HG02642 (cell line): ENCODE data around the gene MYOM3.

ENCODE experiments used
- ATAC-seq: cut with Tn5 transposase; IDR thresholded peaks from one replicate; pipeline ENCODE4 v1.9.1; 2021; ENCODE audit warnings: mild to moderate bottlenecking; ENCODE audit not compliant: unreplicated experiment, poor library complexity

The MYOM3 gene

DNA sequence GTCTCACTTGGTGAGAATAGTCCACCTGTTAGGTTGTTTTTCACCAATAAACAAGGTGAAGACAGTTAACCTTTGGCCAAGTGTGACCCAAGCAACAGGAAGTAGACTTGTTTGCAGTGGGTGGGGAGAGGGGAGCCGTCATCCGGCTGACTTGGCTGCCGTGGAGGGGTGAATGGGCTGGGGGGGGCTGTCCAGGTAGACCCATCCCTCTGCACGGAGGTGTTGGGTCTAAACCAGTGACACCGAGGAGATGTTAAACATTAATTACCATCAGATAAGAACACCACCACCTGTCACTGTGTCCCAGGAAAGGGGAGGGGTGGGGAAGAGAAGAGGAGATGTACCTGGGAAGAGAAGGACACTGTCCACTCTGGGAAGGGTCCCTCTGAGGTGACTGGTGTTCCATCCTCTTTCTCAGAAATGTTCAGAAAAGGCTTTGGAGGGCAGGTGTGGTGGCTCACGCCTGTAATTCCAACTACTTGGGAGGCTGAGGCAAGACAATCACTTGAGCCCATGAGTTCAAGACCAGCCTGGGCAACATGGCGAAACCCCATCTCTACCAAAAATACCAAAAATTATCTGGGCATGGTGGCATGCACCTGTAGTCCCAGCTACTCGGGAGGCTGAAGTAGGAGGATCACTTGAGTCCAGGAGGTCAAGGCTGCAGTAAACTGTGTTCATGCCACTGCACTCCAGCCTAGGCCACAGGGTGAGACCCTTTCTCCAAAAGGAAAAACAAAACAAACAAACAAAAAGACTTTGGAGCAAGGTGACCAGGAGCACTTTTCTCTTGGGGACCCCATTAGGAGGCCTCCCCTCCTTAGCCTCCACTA is 6.7 kb upstream of the MYOM3 start:
- ATAC-seq, result no peak

DNA sequence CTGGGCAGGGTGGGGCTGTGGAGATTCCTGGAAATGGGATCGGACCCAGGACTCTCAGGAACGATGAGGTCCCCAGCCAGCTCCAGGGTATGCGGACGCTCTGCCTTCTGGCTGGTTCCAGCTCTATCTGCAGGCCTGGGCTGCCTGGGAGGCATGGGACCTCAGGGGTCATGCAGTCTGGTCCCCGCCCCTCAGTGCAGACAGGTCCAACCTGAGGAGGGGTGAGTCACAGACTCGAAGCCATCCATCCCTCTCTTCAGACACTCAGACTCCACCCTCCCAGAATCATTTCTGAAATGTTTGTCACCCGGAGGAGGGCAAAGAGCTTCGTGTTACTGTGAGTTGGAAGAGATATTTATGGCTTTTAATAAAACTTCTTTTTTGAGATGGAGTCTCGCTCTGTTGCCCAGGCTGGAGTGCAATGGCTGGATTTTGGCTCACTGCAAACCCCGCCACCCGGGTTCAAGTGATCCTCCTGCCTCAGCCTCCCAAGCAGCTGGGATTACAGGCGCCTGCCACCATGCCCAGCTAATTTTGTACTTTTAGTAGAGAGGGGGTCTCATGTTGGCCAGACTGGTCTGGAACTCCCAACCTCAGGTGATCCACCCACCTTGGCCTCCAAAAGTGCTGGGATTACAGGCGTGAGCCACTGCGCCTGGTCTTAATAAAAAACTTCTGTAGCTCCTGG is 5.9 kb upstream of the MYOM3 start:
- no peak for ATAC-seq

DNA sequence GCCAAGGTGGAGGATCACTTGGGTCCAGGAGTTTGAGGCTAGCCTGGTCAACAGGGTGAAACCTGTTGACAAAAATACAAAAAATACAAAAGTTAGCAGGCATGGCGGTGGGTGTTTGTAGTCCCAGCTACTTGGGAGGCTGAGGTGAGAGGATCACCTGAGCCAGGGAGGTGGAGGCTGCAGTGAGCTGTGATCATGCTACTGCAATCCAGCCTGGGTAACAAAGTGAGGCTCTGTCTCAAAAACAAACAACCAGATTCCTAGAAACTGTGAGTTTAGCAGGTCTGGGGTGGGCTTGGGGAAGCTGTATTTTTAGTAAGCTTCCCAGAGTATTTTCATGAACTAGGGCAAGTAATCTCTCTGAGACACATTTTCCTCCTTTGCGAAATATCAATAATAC is 5.2 kb upstream of the MYOM3 start:
- no peak for ATAC-seq

DNA sequence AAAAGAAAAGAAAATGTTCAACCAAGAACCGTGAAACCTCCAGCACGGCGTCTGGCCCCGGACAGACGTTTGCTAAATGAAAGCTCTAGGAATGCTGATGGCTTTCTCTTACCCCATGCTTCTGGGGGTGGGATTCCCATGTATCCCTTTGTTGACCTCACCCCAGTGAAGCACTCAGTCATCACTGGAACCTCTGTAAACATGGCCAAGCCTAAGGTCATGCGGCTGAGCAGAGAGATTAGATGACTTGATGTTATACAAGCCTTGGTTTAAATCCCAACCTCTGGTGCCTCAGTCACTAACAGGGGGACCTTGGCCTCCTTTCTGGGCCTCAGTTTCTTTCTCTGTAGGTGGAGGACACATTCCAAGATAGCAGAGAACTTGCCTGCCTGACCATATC is 2.8 kb upstream of the MYOM3 start:
- no peak for ATAC-seq

DNA sequence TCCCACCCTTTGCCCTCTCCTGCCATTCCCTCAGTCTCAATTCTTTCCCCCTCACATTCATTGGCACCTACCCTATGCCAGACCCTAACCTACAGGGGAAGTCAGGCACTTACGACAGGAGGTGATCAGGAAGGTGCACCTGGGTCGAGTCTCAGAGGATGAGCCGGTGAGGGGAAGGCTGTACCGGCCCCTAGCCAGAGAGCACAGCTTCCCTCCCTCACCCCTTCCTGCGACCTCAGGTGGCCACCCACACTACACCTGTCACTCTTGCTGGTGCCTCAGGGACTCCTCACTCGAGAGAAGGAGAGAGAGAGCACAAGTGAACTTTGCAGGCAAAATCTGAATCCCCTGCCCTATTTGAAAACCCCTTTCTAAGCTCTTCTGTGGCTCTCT is 1.7 kb upstream of the MYOM3 start:
- ATAC-seq, result no peak

DNA sequence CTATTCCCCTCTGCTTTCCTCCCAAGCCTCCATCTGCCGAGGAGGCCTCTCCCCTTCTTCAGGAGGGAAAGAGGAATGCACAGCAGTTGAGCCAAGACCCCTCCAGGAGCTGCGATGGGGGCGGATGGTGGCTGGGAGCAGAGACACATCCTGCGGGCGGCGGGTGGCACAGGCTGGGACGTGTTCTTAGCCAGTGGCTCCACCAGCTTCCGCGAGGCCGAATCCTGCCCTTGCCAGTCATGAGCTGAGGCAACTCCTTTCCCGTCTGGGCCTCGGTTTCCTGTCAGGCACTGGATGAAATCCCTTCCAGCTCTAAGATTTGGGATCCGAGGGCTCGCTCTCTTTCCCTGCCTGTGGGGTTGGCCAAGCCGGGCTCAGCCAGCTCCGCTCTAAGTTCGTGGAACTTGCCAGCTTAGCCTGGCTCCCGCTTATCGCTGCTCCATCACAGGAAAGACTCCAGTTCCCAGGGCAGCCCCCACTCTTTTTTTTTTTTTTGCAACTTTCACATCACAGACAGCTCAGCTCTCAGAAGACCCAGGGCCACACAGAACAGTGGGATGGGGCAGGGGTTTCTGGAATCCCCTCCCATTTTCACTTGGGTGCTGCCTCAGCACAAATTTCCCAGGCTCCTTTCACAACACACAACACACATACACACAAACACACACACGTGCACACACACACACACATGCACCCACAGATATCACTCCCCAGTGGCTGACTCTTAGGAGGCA is 506 bp downstream of the MYOM3 start:
- ATAC-seq, result no peak

DNA sequence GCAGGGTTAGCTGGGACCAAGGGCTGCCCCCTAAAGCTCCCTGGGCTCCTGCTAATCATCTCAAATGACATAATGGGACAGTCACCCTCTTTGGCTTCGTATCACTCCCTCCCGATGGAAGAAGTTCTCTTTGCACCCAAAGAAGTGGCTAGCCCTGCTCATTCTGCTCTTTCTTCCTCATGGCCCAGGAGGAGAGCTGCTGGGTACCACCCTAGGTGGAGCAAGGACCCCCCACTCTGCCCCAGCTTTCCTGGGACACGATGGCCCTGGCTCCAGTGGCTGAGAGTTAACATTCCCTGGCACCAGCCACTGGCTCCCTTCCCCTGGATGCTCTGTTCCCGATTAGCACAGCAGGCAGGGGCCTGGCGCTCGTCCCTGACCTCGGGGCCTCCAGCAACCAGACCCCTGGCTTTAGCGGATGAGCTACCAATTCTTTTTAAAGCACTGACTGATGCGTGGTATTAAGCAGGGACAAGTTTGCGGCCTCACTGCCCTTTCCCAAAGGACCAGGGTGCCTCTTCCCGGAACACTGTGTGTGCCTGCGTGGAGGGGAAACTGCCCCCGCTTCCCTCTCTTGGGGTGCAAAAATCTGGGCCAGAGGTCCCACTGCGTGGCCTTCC is 1.2 kb downstream of the MYOM3 start:
- no peak for ATAC-seq

DNA sequence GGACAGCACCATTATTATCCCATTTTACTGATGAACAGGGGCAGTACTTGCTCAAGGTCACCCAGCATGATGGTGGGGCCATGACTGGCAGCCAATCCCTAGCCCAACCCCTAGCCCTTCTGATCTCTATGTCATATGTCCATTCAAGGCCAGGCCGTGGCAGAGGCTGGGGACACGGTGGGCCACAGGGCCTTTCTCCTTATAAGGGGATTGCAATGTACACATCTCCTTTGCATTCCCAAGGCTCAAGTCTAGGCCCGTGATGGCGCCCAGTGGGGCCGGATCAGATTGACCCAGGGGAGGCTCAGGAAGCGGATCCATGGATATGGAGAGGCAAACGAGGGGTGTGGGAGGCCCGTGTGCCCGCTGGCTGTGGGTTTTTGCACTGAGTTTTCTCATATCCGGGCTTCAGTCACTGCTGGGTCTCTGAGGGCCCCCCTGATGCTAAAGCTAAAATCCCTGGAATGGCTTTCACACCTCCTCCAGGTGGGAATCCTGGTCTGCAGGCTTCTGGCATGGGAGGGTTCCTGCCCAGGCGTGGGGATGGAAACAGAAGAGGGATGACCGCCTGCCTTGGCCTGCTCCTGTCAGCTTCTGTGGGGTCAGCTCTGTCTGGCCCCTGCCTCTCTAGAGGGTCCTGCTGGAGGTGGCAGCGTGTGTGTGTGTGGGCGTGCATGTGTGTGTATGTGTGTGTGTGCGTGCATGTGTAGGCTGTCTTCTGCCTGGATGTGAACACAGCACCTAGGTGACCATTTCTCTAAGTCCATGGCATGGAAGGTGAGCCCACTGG is 2.1 kb downstream of the MYOM3 start:
- no peak for ATAC-seq

DNA sequence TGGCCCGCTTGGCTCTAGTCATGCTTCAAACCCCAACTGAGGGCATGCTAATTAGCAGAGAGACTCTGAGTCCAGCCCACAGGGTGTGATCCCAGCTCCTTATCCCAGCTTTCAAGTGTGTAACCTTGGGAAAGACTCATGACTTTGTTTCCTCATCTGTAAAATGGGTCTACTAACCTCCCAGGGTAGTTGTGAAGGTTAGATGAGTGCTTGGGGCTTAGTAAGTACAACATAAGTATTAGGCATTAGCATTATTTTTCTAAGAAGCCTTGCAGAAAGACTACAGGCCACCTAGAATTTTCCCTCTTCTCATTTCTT is 2.8 kb downstream of the MYOM3 start:
- no peak for ATAC-seq

DNA sequence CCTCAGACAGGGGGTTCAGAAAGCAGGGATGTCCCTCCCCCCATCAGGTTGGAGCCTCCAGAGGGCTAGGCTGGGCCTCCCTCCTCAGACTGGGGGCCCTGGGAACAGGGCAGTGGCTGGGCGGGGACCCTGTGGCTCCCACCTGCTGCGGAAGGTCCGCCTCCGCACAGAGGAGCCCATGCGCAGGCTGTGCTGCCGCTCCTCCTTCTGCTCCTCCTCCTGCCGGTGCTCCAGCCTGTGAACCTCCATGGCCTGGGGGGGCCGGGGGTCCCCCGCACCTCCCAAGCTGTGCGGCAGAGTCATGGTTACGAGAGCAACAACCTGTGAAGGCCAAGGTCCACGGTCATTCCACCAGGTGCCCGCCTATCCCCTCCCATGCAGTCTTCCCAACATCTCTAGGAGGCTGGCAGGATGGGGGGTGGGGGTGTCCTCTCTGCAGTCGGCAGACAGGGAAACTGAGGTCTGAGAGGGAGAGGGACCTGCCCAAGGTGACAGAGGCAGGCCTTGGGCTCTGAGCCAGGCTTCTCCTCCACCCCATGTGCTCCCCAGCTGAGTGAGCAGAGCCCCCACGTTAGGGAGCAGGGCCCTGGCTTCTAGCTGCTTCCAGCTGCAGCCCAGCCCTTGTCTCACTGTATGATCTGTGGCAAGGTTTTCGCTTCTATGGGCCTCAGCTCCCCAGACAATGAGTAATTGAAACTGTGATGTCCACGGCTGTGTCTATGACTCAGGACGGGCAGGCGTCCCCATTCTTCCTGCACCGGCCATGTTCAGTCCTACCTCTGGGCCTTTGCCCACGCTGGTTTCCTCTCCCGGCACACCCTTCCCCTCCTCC is 3.4 kb downstream of the MYOM3 start:
- no peak for ATAC-seq

DNA sequence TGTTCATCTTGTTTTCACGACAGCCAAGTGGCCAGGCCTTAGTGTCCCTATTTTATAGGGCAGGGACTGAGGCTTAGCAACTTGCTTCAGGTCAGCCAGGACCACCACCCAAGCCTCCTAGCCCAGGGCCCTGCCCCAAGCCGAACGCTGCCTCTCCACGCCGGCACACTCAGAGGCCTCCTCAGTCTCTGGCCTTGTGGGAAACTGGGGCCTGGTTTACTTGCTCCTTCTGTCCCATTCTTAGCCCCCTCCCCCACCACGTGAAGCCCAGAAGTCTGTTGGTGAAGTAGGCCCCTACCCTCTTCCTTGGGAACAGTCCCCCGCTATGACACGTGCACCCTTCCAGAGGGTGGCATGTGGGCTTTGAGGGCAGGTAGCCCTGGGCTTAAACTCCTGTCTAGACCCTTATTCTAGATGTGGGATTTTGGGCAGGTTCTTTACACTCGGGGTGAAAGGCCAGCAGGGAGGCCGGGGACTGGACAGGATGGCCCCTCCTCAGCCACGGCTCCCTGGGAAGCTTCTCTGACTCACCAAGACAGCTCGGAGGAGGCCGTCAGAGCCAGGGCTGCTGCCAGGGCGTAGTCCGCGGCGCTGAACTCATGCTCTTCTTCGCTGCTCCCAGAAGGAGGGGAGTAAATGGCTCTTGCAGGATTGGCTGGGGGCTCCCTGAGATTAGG is 4.3 kb downstream of the MYOM3 start:
- ATAC-seq, result no peak

DNA sequence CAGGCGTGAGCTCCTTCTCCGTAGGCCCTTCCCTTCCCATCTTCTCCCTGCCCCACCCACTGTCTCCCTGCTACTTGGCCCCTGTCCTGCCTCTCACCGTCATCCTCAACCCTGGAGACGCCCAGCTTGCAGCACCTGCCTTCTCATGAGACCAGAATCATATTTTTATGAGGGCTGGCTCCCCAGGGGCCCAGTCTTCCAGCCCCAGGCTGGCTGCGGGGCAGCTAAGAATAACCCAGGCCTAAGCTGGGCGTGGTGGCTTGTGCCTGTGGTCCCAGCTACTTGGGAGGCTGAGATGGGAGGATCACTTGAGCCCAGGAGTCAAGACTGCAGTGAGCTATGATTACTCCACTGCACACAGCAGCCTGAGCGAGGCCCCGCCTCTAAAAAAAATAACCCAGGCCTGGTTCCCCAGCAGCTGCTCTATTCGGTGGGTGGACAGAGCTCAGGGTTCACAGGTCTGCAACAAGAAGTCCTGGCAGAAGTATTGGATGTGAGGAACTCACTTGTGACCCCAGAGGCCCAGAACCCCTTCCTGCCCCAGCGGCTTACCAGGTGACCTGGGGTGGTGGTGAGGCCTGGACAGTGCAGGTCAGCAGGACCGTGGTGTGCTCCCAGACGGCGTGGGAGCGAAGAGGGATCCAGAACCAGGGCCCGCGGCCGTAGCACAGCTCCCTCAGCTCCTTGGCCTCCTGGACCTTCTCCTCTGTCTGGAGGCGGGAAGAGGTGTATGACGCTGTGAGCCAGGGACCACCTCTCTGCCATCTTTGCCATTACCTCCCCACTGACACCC is 6.4 kb downstream of the MYOM3 start:
- no peak for ATAC-seq

DNA sequence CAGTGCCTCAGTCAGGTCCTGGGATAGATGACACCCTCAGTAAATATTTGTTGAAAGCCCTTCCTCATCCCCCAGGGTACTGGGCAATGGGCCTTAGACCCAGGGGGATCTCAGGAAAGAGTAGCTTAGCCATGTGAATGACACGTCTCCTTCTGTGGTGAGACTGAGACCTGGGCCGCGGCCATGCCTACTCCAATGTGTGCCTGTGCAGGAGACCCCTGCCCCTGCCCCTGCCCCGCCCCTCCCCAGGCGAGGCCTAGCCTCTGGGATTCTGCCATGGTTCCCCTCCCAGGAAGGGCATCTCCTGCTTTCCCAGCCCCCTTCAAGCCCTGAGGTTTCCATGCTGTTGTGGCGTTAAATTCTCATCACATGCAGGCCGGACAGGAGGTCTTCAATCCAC is 7.1 kb downstream of the MYOM3 start:
- no peak for ATAC-seq

DNA sequence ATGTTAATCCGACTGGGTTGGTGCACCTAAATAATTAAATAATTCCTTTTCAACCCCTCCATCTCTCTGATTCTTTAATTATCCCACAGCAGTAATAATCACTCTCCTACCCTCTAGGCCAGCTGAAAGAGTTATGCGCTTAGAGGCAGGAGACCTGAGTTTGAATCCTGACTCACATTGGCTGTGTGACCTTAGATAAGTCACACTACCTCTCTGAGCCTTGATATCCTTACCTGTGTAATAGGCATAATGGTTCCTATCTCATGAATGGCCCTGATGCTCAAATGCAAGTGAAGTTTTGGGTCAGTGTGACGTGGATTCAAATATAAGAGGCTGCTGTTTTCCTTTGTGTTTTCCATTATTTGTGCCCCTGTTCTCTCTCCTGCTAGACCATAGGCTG is 8.1 kb downstream of the MYOM3 start:
- ATAC-seq, result no peak

DNA sequence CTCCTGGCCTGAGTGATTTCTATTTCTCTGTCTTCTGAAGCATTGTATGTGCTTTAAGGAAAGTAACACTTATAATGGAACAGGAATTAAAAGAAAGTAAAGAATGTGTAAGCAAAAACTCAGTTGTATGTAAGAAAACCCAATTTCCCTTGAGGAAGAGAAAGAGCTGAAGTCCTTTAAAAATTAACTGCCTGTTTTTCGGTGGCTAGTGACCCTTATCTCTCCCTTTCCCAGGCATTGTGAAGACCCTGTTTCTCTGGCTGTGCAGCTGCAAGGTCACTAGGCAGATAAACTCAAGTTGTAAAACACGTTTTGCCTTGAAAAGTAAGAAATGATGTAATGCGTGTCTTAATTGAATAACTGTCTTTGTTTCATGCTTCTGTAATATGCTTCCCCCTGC is 8.5 kb downstream of the MYOM3 start:
- ATAC-seq, result no peak

DNA sequence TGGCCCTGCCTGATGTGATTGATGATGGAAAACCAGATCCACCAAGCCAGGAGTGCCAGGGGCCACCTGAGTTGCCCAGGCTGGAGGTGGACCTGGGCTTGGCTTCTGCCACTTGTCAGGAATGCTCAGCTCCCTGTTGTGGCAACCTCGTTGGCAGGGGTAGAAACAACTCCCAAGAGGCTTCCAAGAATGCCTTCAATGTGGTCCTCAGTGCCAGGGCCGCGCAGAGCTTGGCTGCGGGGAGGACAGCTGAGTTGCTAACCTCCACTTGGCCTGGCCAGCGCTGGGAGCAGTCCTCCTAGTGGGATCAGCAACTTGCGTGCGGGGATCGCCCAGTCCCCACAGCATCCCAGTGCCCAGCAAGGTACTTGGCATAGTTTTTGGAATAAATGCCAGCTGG is 9.0 kb downstream of the MYOM3 start:
- no peak for ATAC-seq

DNA sequence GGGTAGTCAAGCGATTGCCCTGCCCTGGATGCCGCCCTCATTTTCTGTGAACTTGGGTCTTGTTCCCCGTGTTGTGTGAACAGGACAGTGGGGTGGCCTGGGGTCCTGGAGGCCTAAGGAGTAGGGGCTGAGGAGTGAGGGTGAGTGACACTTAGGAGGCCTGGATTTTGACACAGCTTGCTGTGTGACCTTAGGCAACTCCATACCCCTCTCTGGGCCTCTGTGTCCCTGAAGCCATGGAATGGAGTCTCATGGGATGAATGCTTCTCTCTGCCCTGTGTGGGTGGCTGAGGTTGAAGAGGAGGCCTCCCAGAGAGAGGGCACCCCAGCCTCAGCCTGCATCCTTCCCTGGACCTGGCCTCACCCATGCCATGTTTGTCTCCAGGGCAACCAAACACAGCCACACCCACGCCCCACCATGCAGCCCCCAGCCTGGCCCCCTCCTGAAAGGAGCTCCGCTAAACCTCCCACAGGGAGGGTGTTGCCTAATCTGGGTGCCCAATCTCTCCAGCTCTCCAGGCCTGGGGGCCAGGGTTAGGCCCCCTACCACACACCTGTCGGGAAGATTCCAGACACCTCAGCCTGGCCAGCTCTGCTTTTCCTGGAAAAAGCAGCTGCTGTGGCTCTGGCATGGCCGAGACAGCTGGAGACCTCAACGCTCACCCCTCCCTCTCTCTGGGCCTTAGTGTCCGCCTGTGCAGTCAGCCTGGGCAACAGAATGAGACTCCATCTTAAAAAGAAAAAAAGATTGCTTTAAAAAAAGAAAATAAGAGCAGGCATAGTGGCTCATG is 9.9 kb downstream of the MYOM3 start:
- no peak for ATAC-seq
